H9 (cell line): ENCODE data around the gene ZNF287. TPM values are rescaled to one million over a fixed set of nuclear protein-coding genes. Genes with fewer than 3 reads are reported as not detected.

Experiments used
- DNase-seq: peaks from one replicate; pipeline ENCODE4 v3.0.0-alpha.2; 2017
- H2AFZ ChIP-seq: one replicate; pipeline ENCODE4 v1.6.1; 2013; ENCODE audit warnings: mild to moderate bottlenecking, low read length, control low read depth, moderate library complexity
- H2AK5ac ChIP-seq: 2 replicates; pipeline ENCODE4 v1.6.1; 2013; ENCODE audit warnings: low read length, control low read depth, mixed read lengths; ENCODE audit not compliant: insufficient read length
- H2BK120ac ChIP-seq: one replicate; pipeline ENCODE4 v1.6.1; 2013; ENCODE audit warnings: low read depth, mild to moderate bottlenecking, low read length, control low read depth, inconsistent platforms; ENCODE audit not compliant: poor library complexity, severe bottlenecking
- H2BK12ac ChIP-seq: 2 replicates; pipeline ENCODE4 v1.6.1; 2013; ENCODE audit warnings: low read length, control low read depth, mixed read lengths, low read depth; ENCODE audit not compliant: insufficient read length
- H2BK15ac ChIP-seq: 2 replicates; pipeline ENCODE4 v1.6.1; 2013; ENCODE audit warnings: low read depth, low read length, control low read depth
- H2BK20ac ChIP-seq: one replicate; pipeline ENCODE4 v1.6.1; 2013; ENCODE audit warnings: low read depth, mild to moderate bottlenecking, low read length, control low read depth, inconsistent platforms; ENCODE audit not compliant: poor library complexity, severe bottlenecking
- H2BK5ac ChIP-seq: 2 replicates; pipeline ENCODE4 v1.6.1; 2013; ENCODE audit warnings: low read length, control low read depth, mixed read lengths; ENCODE audit not compliant: insufficient read length
- H3K14ac ChIP-seq: 2 replicates; pipeline ENCODE4 v1.6.1; 2013; ENCODE audit warnings: low read length, control low read depth; ENCODE audit not compliant: insufficient read depth
- H3K18ac ChIP-seq: 2 replicates; pipeline ENCODE4 v1.6.1; 2013; ENCODE audit warnings: low read depth, mild to moderate bottlenecking, mixed read lengths, low read length, control low read depth; ENCODE audit not compliant: insufficient read length
- H3K23ac ChIP-seq: 2 replicates; pipeline ENCODE4 v1.6.1; 2013; ENCODE audit warnings: low read length, control low read depth, mixed read lengths, low read depth; ENCODE audit not compliant: insufficient read length
- H3K23me2 ChIP-seq: 2 replicates; pipeline ENCODE4 v1.6.1; 2013; ENCODE audit warnings: low read depth, mild to moderate bottlenecking, mixed read lengths, low read length, control low read depth; ENCODE audit not compliant: insufficient read length, poor library complexity, severe bottlenecking
- H3K27ac ChIP-seq: 2 replicates; pipeline ENCODE4 v1.5.1; 2013; ENCODE audit warnings: low read length, control low read depth, mixed read lengths, low read depth; ENCODE audit not compliant: insufficient read length
- H3K27me3 ChIP-seq: 2 replicates; pipeline ENCODE4 v1.6.1; 2013; ENCODE audit warnings: low read length, control low read depth, inconsistent platforms; ENCODE audit not compliant: insufficient read depth
- H3K4ac ChIP-seq: 2 replicates; pipeline ENCODE4 v1.6.1; 2013; ENCODE audit warnings: low read depth, mild to moderate bottlenecking, control low read depth, inconsistent platforms, low read length, moderate library complexity
- H3K4me1 ChIP-seq: 2 replicates; pipeline ENCODE4 v1.6.1; 2013; ENCODE audit warnings: low read length, control low read depth, inconsistent platforms; ENCODE audit not compliant: insufficient read depth
- H3K4me2 ChIP-seq: 2 replicates; pipeline ENCODE4 v1.6.1; 2013; ENCODE audit warnings: low read length, control low read depth, mixed read lengths; ENCODE audit not compliant: insufficient read length, insufficient read depth
- H3K56ac ChIP-seq: 2 replicates; pipeline ENCODE4 v1.6.1; 2013; ENCODE audit warnings: low read depth, mild to moderate bottlenecking, mixed read lengths, low read length, control low read depth; ENCODE audit not compliant: insufficient read length
- H3K79me1 ChIP-seq: 2 replicates; pipeline ENCODE4 v1.6.1; 2013; ENCODE audit warnings: low read depth, mild to moderate bottlenecking, moderate library complexity, low read length, control low read depth, inconsistent platforms; ENCODE audit not compliant: insufficient read depth, poor library complexity, severe bottlenecking
- H3K79me2 ChIP-seq: 2 replicates; pipeline ENCODE4 v1.6.1; 2013; ENCODE audit warnings: low read length, control low read depth, inconsistent platforms; ENCODE audit not compliant: insufficient read depth
- H3K9ac ChIP-seq: 2 replicates; pipeline ENCODE4 v1.6.1; 2013; ENCODE audit warnings: low read length, control low read depth, mixed read lengths; ENCODE audit not compliant: insufficient read length; ENCODE audit errors: extremely low read depth
- H3K9me3 ChIP-seq: one replicate; pipeline ENCODE4 v1.6.1; 2013; ENCODE audit warnings: low read depth, low read length, inconsistent platforms; ENCODE audit not compliant: control insufficient read depth
- H3T11ph ChIP-seq: one replicate; pipeline ENCODE4 v1.6.1; 2013; ENCODE audit warnings: mild to moderate bottlenecking, low read length, control low read depth, inconsistent platforms
- H4K20me1 ChIP-seq: one replicate; pipeline ENCODE4 v1.6.1; 2013; ENCODE audit not compliant: control insufficient read depth, insufficient read length, insufficient read depth
- H4K5ac ChIP-seq: 2 replicates; pipeline ENCODE4 v1.6.1; 2013; ENCODE audit warnings: low read depth, mild to moderate bottlenecking, mixed read lengths, low read length, control low read depth; ENCODE audit not compliant: insufficient read length
- H4K8ac ChIP-seq: replicated peaks from 2 replicates; pipeline ENCODE4 v1.6.1; 2013; ENCODE audit warnings: low read length, control low read depth, mixed read lengths, low read depth; ENCODE audit not compliant: insufficient read length
- H4K91ac ChIP-seq: 2 replicates; pipeline ENCODE4 v1.6.1; 2013; ENCODE audit warnings: low read depth, mild to moderate bottlenecking, moderate library complexity, mixed read lengths, low read length, control low read depth; ENCODE audit not compliant: insufficient read length
- H3K27ac Mint-ChIP-seq, 3 experiments: 2 replicates in 2 of 3; 3 replicates in 1 of 3; pipeline ENCODE4 v1.8.0; 2020 to 2021; ENCODE audit warnings: mixed read lengths in 3 of 3, mild to moderate bottlenecking in 1 of 3, moderate library complexity in 1 of 3
- H3K27me3 Mint-ChIP-seq: 2 replicates; pipeline ENCODE4 v1.8.0; 2021; ENCODE audit warnings: low read depth, mild to moderate bottlenecking, moderate library complexity, mixed read lengths
- H3K36me3 Mint-ChIP-seq, 3 experiments: 2 replicates in 2 of 3; 3 replicates in 1 of 3; pipeline ENCODE4 v1.8.0; 2020 to 2021; ENCODE audit warnings: low read depth in 3 of 3, mixed read lengths in 3 of 3; ENCODE audit not compliant: insufficient read depth in 1 of 3
- H3K4me1 Mint-ChIP-seq, 2 experiments: 2 replicates each; pipeline ENCODE4 v1.8.0; 2020; ENCODE audit warnings: mixed read lengths in 2 of 2
- H3K4me3 Mint-ChIP-seq, 2 experiments: 2 replicates in 1 of 2; 3 replicates in 1 of 2; pipeline ENCODE4 v1.8.0; 2020 to 2021; ENCODE audit warnings: mild to moderate bottlenecking in 2 of 2, mixed read lengths in 2 of 2, moderate library complexity in 1 of 2
- H3K9me3 Mint-ChIP-seq, 2 experiments: 2 replicates in 1 of 2; 3 replicates in 1 of 2; pipeline ENCODE4 v1.8.0; 2020; ENCODE audit warnings: mild to moderate bottlenecking in 2 of 2, mixed read lengths in 2 of 2, moderate library complexity in 1 of 2
- CTCF ChIP-seq: fragments of 200-600 bp; sonication (generic); conservative IDR thresholded peaks from 3 replicates; pipeline ENCODE4 v1.8.0; 2021; ENCODE audit warnings: antibody characterized with exemption, mild to moderate bottlenecking
- WGBS: extraction: QIAGEN DNeasy Blood & Tissue Kit; methylation state at CpG from one replicate; pipeline ENCODE4 v1.1.7; 2013; ENCODE audit warnings: missing lambda C conversion rate, low lambda C conversion rate, mixed read lengths; ENCODE audit not compliant: insufficient read length; ENCODE audit errors: extremely low coverage; 5-methylcytosine and 5-hydroxymethylcytosine counted together
- total RNA-seq: library from RNA; stranded (reverse); gene quantifications from 2 replicates; pipeline ENCODE4 v1.2.1, GENCODE V29; 2021

ZNF287 gene
- total RNA-seq, 1 experiment from 2014 or later, result 7.1 TPM

GRCh38 chr17:16617481-16618060 lies 48.6 kb upstream of the ZNF287 start:
- H3T11ph ChIP-seq, result no peak overlapping the region
- H3K18ac ChIP-seq, result no peak overlapping the region
- no peaks in the 10 kb centered on the region for H4K20me1 ChIP-seq
- no peak overlapping the region for H3K4ac ChIP-seq
- no peak overlapping the region for H3K23ac ChIP-seq
- no peak overlapping the region for H3K56ac ChIP-seq
- Mint-ChIP-seq H3K36me3 (peaks cover 18 to 45% (median 41%) of the 10 kb centered on the region in 3 experiments), H3K27ac (no peak overlapping the region), H3K4me3 (no peak overlapping the region), H3K9me3 (peaks cover 63 to 64% of the 10 kb centered on the region in 2 experiments), H3K27me3 (peaks cover 2% of the 10 kb centered on the region), H3K4me1 (no peaks in the 10 kb centered on the region)
- H3K27me3 ChIP-seq, result no peaks in the 10 kb centered on the region
- no peak overlapping the region for H3K9ac ChIP-seq
- no peak overlapping the region for H2BK20ac ChIP-seq
- no peak overlapping the region for H2BK120ac ChIP-seq
- H3K79me1 ChIP-seq, result no peaks in the 10 kb centered on the region
- no peak overlapping the region for H3K4me2 ChIP-seq
- no peak for TF ChIP-seq CTCF
- no peaks in the 10 kb centered on the region for H3K79me2 ChIP-seq
- DNase-seq, result no peak
- H2BK5ac ChIP-seq, result no peak overlapping the region
- H4K5ac ChIP-seq, result no peak overlapping the region
- H4K8ac ChIP-seq, result no peak overlapping the region
- H3K4me1 ChIP-seq, result no peaks in the 10 kb centered on the region
- H3K9me3 ChIP-seq, result peaks cover 10% of the 10 kb centered on the region
- no peak overlapping the region for H2BK15ac ChIP-seq
- no peak overlapping the region for H2AK5ac ChIP-seq
- no peaks in the 10 kb centered on the region for H3K23me2 ChIP-seq
- no peak overlapping the region for H2BK12ac ChIP-seq
- no CpG with 5 or more reads among the region's 53 CpGs for WGBS
- H4K91ac ChIP-seq, result no peak overlapping the region
- H2AFZ ChIP-seq, result no peak overlapping the region
- H3K14ac ChIP-seq, result no peak overlapping the region
- H3K27ac ChIP-seq, result no peak overlapping the region
